Bronchial epithelial cell (primary cell): ENCODE data around the gene LRRC41. TPM values are rescaled to one million over a fixed set of nuclear protein-coding genes. Genes with fewer than 3 reads are reported as not detected.

Experiments used
- DNase-seq: peaks from one replicate; pipeline ENCODE4 v3.0.0-alpha.2; 2010; ENCODE audit warnings: low read depth
- FAIRE-seq: peaks from 2 replicates; lab custom pipeline; 2011; peaks lifted over from hg19 to GRCh38; lab: Jason Lieb, UNC
- H3K27me3 ChIP-seq: 2 replicates; pipeline ENCODE4 v1.5.1; 2011; ENCODE audit warnings: low read length; ENCODE audit not compliant: control insufficient read depth, insufficient read depth
- H3K36me3 ChIP-seq: 2 replicates; pipeline ENCODE4 v1.5.1; 2011; ENCODE audit warnings: low read length; ENCODE audit not compliant: control insufficient read depth, insufficient read depth
- H3K4me3 ChIP-seq: 2 replicates; pipeline ENCODE4 v1.5.1; 2011; ENCODE audit warnings: mild to moderate bottlenecking, low read depth, low read length, control low read depth
- CTCF ChIP-seq: IDR thresholded peaks from 2 replicates; pipeline ENCODE4 v1.5.1; 2011; ENCODE audit warnings: mild to moderate bottlenecking, moderate library complexity, low read length, control low read depth, inconsistent platforms; ENCODE audit not compliant: insufficient read depth, severe bottlenecking
- total RNA-seq: library from RNA; depleted of rRNA; stranded (reverse); fragments of >200 nt; gene quantifications from 2 replicates; pipeline ENCODE4 v1.2.1, GENCODE V29; 2014

LRRC41 gene
- total RNA-seq: 53.7 and 71.6 TPM in 2 replicates

- peak; percentile 24 for TF ChIP-seq CTCF
- Histone ChIP-seq H3K27me3 (no peaks in the 10 kb centered on the region), H3K36me3 (no peaks in the 10 kb centered on the region), H3K4me3 (peak within 1 kb of the TSS; percentile 86)
- FAIRE-seq (no peak), DNase-seq (peak; percentile 91)
Observed at GRCh38 chr1:46303038-46303871, at the start of gene LRRC41, which contains the start of gene UQCRH. TSS of gene LRRC41 (minus strand) at chr1:46303616. CDS start at chr1:46303322, 294 bp downstream. TSS of gene UQCRH (plus strand) at chr1:46303698. CDS start at chr1:46303767, 69 bp downstream.

- H3K4me3 ChIP-seq: no peak overlapping the region
- DNase-seq (no peak), FAIRE-seq (no peak)
- peaks cover 19% of the 10 kb centered on the region for H3K36me3 ChIP-seq
- no peak for TF ChIP-seq CTCF
- H3K27me3 ChIP-seq: no peaks in the 10 kb centered on the region
Observed at GRCh38 chr1:46352363-46352762, 48.9 kb upstream of the LRRC41 start.

- H3K36me3 ChIP-seq: peaks cover 21% of the 10 kb centered on the region
- no peak overlapping the region for H3K4me3 ChIP-seq
- no peaks in the 10 kb centered on the region for H3K27me3 ChIP-seq
- no peak for TF ChIP-seq CTCF
- DNase-seq: no peak
- no peak for FAIRE-seq
Observed at GRCh38 chr1:46345281-46345680, 41.9 kb upstream of the LRRC41 start.

- H3K36me3 ChIP-seq: peaks cover 18% of the 10 kb centered on the region
- H3K4me3 ChIP-seq: no peak overlapping the region
- no peak for TF ChIP-seq CTCF
- DNase-seq (no peak), FAIRE-seq (no peak)
- no peaks in the 10 kb centered on the region for H3K27me3 ChIP-seq
Observed at GRCh38 chr1:46344481-46344880, 41.1 kb upstream of the LRRC41 start.

- TF ChIP-seq CTCF: no peak
- H3K4me3 ChIP-seq: no peak overlapping the region
- no peak for DNase-seq
- H3K27me3 ChIP-seq: no peaks in the 10 kb centered on the region
- FAIRE-seq: no peak
- peaks cover 17% of the 10 kb centered on the region for H3K36me3 ChIP-seq
Observed at GRCh38 chr1:46343705-46344104, 40.3 kb upstream of the LRRC41 start.

GRCh38 chr1:46343351-46343695 lies 39.9 kb upstream of the LRRC41 start:
- DNase-seq (no peak), FAIRE-seq (no peak)
- no peak for TF ChIP-seq CTCF
- Histone ChIP-seq H3K4me3 (no peak overlapping the region), H3K36me3 (peaks cover 17% of the 10 kb centered on the region), H3K27me3 (no peaks in the 10 kb centered on the region)
